HepG2 (cell line): ENCODE data around the gene DEGS1. TPM values are rescaled to one million over a fixed set of nuclear protein-coding genes. Genes with fewer than 3 reads are reported as not detected.

Experiments
- CENPT ChIP-seq: sonication (generic); formaldehyde crosslinking; IDR thresholded peaks from 2 replicates; pipeline ENCODE4 v1.8.0; 2022; ENCODE audit warnings: low read depth, mild to moderate bottlenecking, moderate library complexity, missing genetic modification reagents
- EP300 ChIP-seq, 3 experiments: sonication (generic) in 1 of 3; formaldehyde crosslinking in 1 of 3; IDR thresholded peaks; 2 replicates each; pipeline versions ENCODE4 v1.5.1 to v1.6.1; 2011 to 2020; ENCODE audit warnings: low read depth in 2 of 3, low read length in 2 of 3, borderline replicate concordance in 1 of 3, improper control_type of control experiment in 1 of 3, mild to moderate bottlenecking in 1 of 3, missing genetic modification reagents in 1 of 3, moderate library complexity in 1 of 3
- HOXA3 ChIP-seq: sonication (generic); formaldehyde crosslinking; IDR thresholded peaks from 2 replicates; pipeline ENCODE4 v1.5.0; 2020; ENCODE audit warnings: missing genetic modification reagents
- HOXA9 ChIP-seq: sonication (generic); formaldehyde crosslinking; IDR thresholded peaks from 2 replicates; pipeline ENCODE4 v1.8.1; 2022; ENCODE audit warnings: missing genetic modification reagents, mild to moderate bottlenecking, moderate library complexity, borderline replicate concordance
- MAFK ChIP-seq, 2 experiments: IDR thresholded peaks in 1 of 2; conservative IDR thresholded peaks in 1 of 2; 2 replicates each; pipeline ENCODE4 v1.6.1; 2011; ENCODE audit warnings: improper control_type of control experiment in 2 of 2, low read length in 2 of 2
- MIER2 ChIP-seq: IDR thresholded peaks from 2 replicates; pipeline ENCODE4 v1.6.1; 2016; ENCODE audit warnings: missing biosample characterization, missing genetic modification reagents
- POLR2A ChIP-seq, 2 experiments: IDR thresholded peaks; 2 replicates each; pipeline ENCODE4 v1.6.1; 2011; ENCODE audit warnings: low read depth in 2 of 2, low read length in 2 of 2, mild to moderate bottlenecking in 1 of 2, moderate library complexity in 1 of 2; ENCODE audit not compliant: insufficient read depth in 1 of 2
- PRDM15 ChIP-seq: sonication (generic); formaldehyde crosslinking; IDR thresholded peaks from 2 replicates; pipeline ENCODE4 v1.4.0; 2020; ENCODE audit warnings: missing genetic modification reagents
- RARA ChIP-seq: IDR thresholded peaks from 2 replicates; pipeline ENCODE4 v1.6.1; 2016; ENCODE audit warnings: missing genetic modification reagents, missing compliant biosample characterization
- RORA ChIP-seq: sonication (generic); formaldehyde crosslinking; IDR thresholded peaks from 2 replicates; pipeline ENCODE4 v1.5.0; 2020; ENCODE audit warnings: mild to moderate bottlenecking, missing genetic modification reagents, moderate library complexity
- SRY ChIP-seq: sonication (generic); formaldehyde crosslinking; IDR thresholded peaks from 2 replicates; pipeline ENCODE4 v1.8.0; 2022; ENCODE audit warnings: mild to moderate bottlenecking, missing genetic modification reagents
- SUZ12 ChIP-seq: fragments of 150-350 bp; IDR thresholded peaks from 2 replicates; pipeline ENCODE4 v1.6.1; 2014; ENCODE audit warnings: low read depth, low read length
- TBP ChIP-seq: sonication (generic); formaldehyde crosslinking; IDR thresholded peaks from 2 replicates; pipeline ENCODE4 v1.5.0; 2020; ENCODE audit warnings: missing genetic modification reagents
- ZBTB7B ChIP-seq: sonication (generic); formaldehyde crosslinking; IDR thresholded peaks from 2 replicates; pipeline ENCODE4 v1.4.0; 2020; ENCODE audit warnings: missing genetic modification reagents
- ZMYM3 ChIP-seq: sonication (generic); formaldehyde crosslinking; IDR thresholded peaks from 2 replicates; pipeline ENCODE4 v1.5.1; 2020; ENCODE audit warnings: mild to moderate bottlenecking, missing genetic modification reagents
- ZNF263 ChIP-seq: sonication (generic); formaldehyde crosslinking; IDR thresholded peaks from 2 replicates; pipeline ENCODE4 v1.4.0; 2020; ENCODE audit warnings: missing genetic modification reagents
- ZNF484 ChIP-seq: sonication (generic); formaldehyde crosslinking; IDR thresholded peaks from 2 replicates; pipeline ENCODE4 v1.5.1; 2020; ENCODE audit warnings: mild to moderate bottlenecking, low read depth, missing genetic modification reagents, borderline replicate concordance
- ZNF512 ChIP-seq: sonication (generic); formaldehyde crosslinking; IDR thresholded peaks from 2 replicates; pipeline ENCODE4 v1.4.0; 2020; ENCODE audit warnings: mild to moderate bottlenecking, missing genetic modification reagents
- ZNF564 ChIP-seq: sonication (generic); formaldehyde crosslinking; IDR thresholded peaks from 2 replicates; pipeline ENCODE4 v1.8.1; 2023; ENCODE audit warnings: mild to moderate bottlenecking, missing genetic modification reagents
- ZNF570 ChIP-seq: sonication (generic); formaldehyde crosslinking; IDR thresholded peaks from 2 replicates; pipeline ENCODE4 v1.4.0; 2020; ENCODE audit warnings: mild to moderate bottlenecking, missing genetic modification reagents, borderline replicate concordance
- ZNF672 ChIP-seq: sonication (generic); formaldehyde crosslinking; IDR thresholded peaks from 2 replicates; pipeline ENCODE4 v1.8.1; 2022; ENCODE audit warnings: missing genetic modification reagents
- ZNF703 ChIP-seq: sonication (generic); formaldehyde crosslinking; IDR thresholded peaks from 2 replicates; pipeline ENCODE4 v1.5.1; 2020; ENCODE audit warnings: missing genetic modification reagents, mild to moderate bottlenecking, moderate library complexity, borderline replicate concordance
- ZNF772 ChIP-seq: sonication (generic); formaldehyde crosslinking; IDR thresholded peaks from 2 replicates; pipeline ENCODE4 v1.5.0; 2020; ENCODE audit warnings: mild to moderate bottlenecking, missing genetic modification reagents
- ZSCAN31 ChIP-seq: sonication (generic); formaldehyde crosslinking; IDR thresholded peaks from 2 replicates; pipeline ENCODE4 v1.5.0; 2020; ENCODE audit warnings: low read depth, mild to moderate bottlenecking, missing genetic modification reagents
- polyA plus RNA-seq, 8 experiments: library from polyadenylated mRNA; depleted of rRNA in 3 of 8; stranded (reverse) in 7 of 8; unstranded in 1 of 8; fragments of >200 nt; fragmentation: Illumina TruSeq in 4 of 8; extraction: Trizol in 4 of 8; gene quantifications; 2 replicates each; pipeline versions ENCODE4 v1.2.1 to v1.2.3, GENCODE V29; 2011 to 2016; ENCODE audit warnings: low read depth in 4 of 8, missing spikeins in 1 of 8, mixed read lengths in 1 of 8; ENCODE audit not compliant: insufficient read depth in 1 of 8
- total RNA-seq, 5 experiments: library from RNA; depleted of rRNA; stranded (reverse); fragments of >200 nt; fragmentation: Illumina TruSeq; extraction: Trizol; gene quantifications; 2 replicates each; pipeline ENCODE4 v1.2.3, GENCODE V29; 2016; ENCODE audit warnings: low read depth in 1 of 5
- TF ChIP-seq, protein P1 (sequence below): sonication (generic); formaldehyde crosslinking; IDR thresholded peaks from 2 replicates; pipeline ENCODE4 v1.5.1; 2020; ENCODE audit warnings: missing genetic modification reagents, mild to moderate bottlenecking, borderline replicate concordance

The DEGS1 gene
- total and polyA plus RNA-seq, 2 of the 13 experiments (the other 11 are each of a cell fraction or from before 2014, with no cell fraction given): 18.1 to 35.9 TPM

- TF ChIP-seq CENPT (CRISPR knock-in tag) (no peak), ZNF772 (CRISPR knock-in tag) (no peak), ZNF484 (no peak), ZSCAN31 (CRISPR knock-in tag) (no peak), MAFK (conservative IDR thresholded peaks at IDR 0.05 in 1 of 2, IDR thresholded peaks at IDR 0.05 in 1 of 2; ENCODE audit: low read length in 2 of 2) (no peak), HOXA9 (no peak), SRY (CRISPR knock-in tag) (peak; percentile 89; the same call in 1 of the 2 replicates), SUZ12 (no peak), ZNF703 (no peak), PRDM15 (CRISPR knock-in tag) (no peak), ZNF564 (peak; percentile 14; the same call in 1 of the 2 replicates), ZNF672 (CRISPR knock-in tag) (no peak), POLR2A (IDR thresholded peaks at IDR 0.05; ENCODE audit: insufficient read depth in 1 of 2, low read depth in 2 of 2, low read length in 2 of 2) (peak; percentile 52 to 79), ZMYM3 (CRISPR knock-in tag) (no peak), RARA (CRISPR knock-in tag) (no peak), TBP (no peak), ZNF263 (CRISPR knock-in tag) (peak; percentile 66), ZNF570 (no peak), ZBTB7B (CRISPR knock-in tag) (peak; percentile 70; the same call in 1 of the 2 replicates), RORA (CRISPR knock-in tag) (no peak), ZNF512 (CRISPR knock-in tag) (no peak), HOXA3 (peak; percentile 52; the same call in 1 of the 2 replicates), EP300 (IDR thresholded peaks at IDR 0.05; ENCODE audit: low read depth in 2 of 2, low read length in 2 of 2) (no peak), EP300 (CRISPR knock-in tag; IDR thresholded peaks at IDR 0.05; ENCODE audit: borderline replicate concordance) (no peak), MIER2 (CRISPR knock-in tag) (0 out of 2 replicates have a peak, but pooled peaks have one; percentile 31)
- TF ChIP-seq, protein P1, sequence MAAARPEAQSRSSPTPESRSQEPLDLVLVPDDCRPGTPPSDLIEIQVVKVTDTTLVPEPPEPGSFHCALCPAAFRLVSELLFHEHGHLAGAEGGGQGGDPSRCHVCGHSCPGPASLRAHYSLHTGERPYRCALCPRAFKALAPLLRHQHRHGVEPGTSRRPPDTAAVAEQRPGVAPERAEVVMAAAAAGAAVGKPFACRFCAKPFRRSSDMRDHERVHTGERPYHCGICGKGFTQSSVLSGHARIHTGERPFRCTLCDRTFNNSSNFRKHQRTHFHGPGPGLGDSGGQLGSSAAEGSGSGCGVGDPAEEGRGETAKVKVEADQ (CRISPR knock-in tag): no peak; the same call in 1 of the 2 replicates
Observed at GRCh38 chr1:224182866-224183590, at the start of gene DEGS1 (continued).
